ENCODE data around the gene QRICH1.

QRICH1 gene

GRCh38 chr3:49093853-49094767 lies at the start of gene QRICH1:
QRICH1 (minus strand) TSS chr3:49094071; CDS start chr3:49077017, 17,054 bp downstream.
- in situ Hi-C loops (cut with HindIII; ENCODE audit: low sequenced_read_pairs): loop anchor here (10.0 to 25.0 kb wide), 2 partner anchors 318 to 329 kb away; partner anchors contain the start of genes AMT, RHOA and TCTA

DNA sequence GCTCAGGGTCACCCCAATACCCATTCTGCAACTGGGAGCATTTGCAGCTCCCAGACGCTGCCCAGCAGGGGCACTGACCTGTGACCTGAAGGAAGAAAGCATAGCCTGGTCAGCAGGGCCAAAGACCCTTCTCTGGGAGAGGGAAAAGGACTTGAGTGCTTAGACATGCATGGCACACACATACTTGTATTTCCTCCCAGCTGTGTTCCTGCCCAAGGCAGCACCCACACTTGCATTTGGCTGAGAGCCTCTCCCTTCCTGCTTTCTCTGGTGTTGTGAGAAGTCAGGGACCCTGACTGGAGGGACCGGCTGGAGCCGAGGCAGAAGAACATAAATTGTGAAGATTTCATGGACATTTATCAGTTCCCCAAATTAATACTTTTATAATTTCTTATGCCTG lies 46.2 kb upstream of the QRICH1 start:
- in situ Hi-C loops (cut with HindIII; ENCODE audit: low sequenced_read_pairs): no loop called here

DNA sequence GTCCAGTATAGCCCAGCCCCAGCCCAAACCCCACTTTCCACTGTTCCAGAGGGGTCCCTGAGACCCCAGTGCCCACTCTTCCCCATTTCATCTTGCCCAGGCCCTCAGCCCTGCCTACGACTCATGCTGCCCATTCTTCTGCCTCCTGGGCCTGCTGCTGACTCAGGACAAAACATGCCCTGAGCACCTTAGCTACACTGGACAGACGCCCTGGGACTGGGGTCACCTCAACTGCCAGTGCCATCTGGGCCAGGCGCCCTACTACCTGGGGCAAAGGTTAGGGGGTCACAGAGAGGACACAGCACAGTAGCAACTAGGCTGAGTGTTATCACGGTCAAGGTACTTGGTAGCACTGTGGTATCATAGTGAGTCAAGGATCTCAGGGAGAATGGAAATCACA lies 41.6 kb upstream of the QRICH1 start:
- in situ Hi-C loops (cut with HindIII; ENCODE audit: low sequenced_read_pairs): no loop called here

DNA sequence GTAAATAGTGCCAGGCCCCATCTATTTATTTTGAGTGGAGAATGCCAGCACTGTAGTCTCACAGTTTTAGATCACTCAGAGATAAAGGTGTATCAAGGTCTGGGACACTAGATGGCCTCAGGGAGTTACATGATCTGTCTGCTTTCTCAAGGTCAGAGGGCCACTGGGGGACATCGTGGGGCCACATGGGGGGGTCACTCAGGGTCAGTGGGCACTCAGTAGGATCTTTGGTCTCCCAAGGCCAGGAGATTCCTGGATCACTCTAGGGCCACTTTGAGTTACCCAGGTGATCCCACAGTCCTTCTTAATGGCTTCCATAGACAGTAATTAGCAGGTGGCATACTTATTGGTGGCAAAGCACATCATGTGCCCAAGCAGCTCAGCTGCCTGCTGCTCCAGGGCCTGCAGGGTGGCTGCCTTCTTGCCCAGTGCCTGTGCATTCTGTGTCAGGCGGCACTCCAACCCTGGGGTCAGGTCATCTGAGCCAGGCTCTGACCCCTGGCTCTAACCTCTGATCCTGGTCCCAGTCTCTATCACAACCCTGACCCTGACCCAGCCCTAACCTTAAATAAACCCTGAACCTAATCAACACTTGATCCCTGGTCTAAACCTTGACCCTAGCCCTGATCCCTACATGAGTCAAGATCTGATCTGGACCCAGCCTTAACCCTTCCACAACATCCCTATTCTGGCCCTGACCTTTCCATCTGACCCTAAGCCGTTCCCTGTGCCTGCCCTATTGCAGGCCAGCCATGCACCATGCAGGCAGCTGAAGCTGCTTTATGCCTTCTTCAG lies 40.8 kb upstream of the QRICH1 start:
- in situ Hi-C loops (cut with HindIII; ENCODE audit: low sequenced_read_pairs): no loop called here

DNA sequence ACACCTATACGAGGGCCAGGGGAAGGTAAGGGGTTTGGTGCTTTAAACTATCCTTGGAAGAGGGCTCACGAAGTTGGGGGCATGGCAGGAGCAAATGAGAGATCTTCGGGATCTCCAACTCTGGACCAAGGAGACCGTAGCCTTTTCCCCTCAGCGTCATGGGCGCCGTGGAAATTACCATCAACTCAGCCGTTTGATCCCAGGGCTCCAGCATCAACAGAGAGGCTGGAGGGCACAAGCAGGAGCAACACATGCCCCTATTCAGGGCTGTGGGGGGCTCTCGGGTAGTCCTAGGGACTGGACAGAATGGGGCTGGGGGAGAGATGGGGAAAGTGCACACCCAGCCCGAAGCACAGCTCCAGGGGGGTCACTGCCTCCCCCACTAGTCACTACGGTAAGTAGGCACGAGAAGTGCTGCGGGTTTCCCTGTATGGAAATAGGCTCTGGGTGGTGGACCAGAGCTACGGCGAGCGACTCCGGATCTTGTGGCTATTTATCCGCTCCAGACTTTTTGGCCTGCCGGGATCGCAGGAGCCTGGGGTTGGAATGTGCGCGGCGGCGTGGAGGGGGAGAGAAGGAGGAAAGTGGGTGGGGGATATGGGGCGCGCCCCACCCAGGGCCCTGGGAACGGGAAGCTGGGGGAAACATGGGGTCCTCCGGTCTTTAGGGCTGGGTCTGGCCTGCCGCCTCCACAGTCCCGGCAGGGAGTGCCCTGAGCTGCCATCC lies 39.5 kb upstream of the QRICH1 start:
- in situ Hi-C loops (cut with HindIII; ENCODE audit: low sequenced_read_pairs): no loop called here

DNA sequence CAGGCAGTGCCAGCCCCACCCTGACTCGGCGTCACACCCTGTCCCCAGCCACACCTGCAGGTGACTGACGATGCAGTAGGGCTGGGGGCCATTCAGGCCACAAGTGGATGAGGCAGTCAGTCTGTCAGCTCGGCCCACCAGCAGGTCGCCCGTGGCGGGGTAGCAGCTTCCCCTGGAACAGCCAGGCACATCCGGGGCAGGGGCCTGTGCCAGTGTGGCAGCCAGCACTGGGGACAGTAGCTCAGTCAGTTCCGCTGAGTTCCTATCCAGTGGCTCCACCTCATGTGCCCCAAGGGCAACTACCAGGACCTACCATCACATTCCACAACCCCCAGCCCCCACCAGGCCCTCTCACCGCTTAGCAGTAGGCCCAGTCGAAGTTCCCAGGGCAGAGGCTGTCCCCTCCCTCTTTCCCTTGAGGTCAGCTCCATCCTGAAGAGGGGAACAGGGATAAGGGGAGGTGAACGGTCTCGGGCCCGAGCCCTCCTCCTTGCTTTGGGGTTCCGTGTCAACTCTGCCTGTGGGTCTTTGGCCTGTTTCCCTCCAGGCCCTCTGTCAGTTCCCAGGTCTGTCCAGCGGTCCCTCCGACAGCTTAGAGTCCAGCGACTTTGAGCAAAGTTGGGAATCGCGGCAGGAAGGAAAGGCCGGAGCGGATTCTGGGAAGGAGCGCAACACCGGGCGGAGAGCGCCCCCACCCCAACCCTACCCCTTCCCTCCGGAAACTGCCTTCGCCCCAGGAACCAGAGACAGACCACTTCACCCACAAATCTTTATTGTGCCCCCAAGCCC lies 38.8 kb upstream of the QRICH1 start, which contains the start of gene LAMB2:
LAMB2 (minus strand) TSS at position 614 of the 789 bp plus-strand sequence; CDS start at position 431, 183 bp downstream.
- in situ Hi-C loops (cut with HindIII; ENCODE audit: low sequenced_read_pairs): no loop called here

DNA sequence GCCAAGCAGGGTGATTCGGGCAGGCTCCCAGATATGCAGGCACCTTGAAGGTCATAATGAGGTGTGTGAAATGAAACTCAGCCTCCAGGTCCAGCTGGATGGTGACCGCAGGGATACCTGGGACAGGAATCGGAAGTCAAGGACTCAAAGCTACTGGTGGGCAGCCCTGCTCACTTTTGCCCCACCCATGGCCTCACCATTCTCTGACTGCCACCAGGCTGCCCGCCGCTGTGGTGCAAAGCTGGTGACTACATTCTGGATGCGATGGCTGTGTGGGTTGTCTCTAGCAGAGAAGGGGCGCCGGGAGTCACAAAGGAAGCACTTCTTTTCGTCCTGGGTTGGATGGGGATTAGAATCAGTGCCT lies 38.2 kb upstream of the QRICH1 start:
- in situ Hi-C loops (cut with HindIII; ENCODE audit: low sequenced_read_pairs): no loop called here

DNA sequence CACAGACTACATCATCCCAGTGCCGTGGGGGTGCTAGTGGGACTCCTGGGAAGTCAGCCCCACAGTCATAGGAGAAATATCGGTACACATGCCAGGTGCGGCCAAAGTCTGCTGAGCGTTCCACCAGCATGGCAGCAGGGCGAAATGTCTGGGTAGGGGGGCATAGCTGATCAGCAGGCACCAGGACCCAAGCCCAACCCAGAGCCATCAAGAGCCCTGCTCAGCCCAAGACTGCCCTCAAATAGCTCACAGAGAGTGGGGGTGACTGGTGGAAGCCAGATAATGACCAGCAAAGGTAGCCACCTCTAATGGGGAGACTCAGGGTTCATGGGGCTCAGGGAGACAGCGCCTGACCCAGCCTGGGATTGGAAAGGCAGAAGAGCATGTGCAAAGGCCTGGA lies 37.7 kb upstream of the QRICH1 start:
- in situ Hi-C loops (cut with HindIII; ENCODE audit: low sequenced_read_pairs): no loop called here

GRCh38 chr3:49131040-49131439 lies 37.2 kb upstream of the QRICH1 start:
- in situ Hi-C loops (cut with HindIII; ENCODE audit: low sequenced_read_pairs): no loop called here

GRCh38 chr3:49124991-49125670 lies 31.3 kb upstream of the QRICH1 start:
- in situ Hi-C loops (cut with HindIII; ENCODE audit: low sequenced_read_pairs): no loop called here

DNA sequence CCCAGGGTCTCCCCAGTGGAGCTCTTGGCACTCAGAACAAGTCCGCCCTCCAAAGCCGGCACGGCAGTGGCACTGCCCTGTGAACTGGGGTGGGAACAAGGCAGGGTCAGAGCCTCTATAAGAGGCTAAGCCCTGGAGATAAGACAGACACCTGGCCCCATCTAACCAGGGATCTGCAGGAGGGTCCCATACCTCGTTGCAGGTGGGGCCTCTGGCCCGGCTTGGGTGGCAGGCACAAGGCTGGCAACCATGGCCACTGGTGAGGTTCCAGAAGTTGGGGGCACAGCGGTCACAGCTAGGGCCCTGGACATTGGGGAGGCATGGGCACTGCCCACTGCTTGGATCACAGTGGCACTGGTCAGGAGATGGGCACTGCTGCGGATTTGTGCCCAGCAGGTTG lies 30.3 kb upstream of the QRICH1 start:
- in situ Hi-C loops (cut with HindIII; ENCODE audit: low sequenced_read_pairs): no loop called here

GRCh38 chr3:49123687-49124086 lies 29.8 kb upstream of the QRICH1 start:
- in situ Hi-C loops (cut with HindIII; ENCODE audit: low sequenced_read_pairs): no loop called here

- in situ Hi-C loops (cut with HindIII; ENCODE audit: low sequenced_read_pairs): no loop called here
Observed at GRCh38 chr3:49122886-49123545, 29.1 kb upstream of the QRICH1 start.

DNA sequence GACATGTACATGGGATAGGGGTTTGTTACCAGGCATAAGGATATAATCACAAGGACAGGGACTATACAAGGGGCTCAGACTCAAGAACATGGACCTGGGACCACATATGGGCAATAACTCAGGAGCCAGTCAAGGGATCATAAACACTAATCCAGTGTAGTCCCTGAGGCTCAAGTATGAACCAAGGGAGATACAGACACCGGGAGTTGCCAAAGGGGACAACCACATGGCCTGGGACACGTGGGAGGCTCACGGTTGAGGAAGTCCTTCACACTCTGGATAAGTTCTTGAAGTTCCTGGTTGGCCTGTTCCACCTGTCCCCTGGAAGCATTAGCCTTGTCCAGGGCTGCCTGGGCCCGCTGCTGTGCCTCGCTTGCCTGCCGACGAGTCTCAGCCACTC lies 28.6 kb upstream of the QRICH1 start:
- in situ Hi-C loops (cut with HindIII; ENCODE audit: low sequenced_read_pairs): no loop called here

DNA sequence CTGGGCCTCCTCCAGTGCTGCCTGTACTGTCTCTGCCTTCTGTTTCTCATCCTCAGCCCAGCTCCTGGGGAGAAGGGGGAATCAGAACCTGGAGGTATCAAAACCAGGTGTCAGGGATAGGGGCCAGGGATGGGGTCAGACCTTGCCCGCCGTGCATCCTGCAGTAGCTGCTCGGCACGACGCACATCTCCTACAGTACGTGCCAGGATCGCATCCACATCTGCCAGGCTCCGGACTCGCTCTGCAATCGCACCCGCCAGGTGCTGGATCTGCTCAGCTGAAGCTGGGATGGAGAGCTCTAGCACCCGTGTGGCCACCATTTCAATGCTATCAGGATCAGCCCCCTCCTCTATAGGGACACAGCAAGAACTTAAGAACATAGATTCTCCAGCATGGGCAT lies 28.2 kb upstream of the QRICH1 start:
- in situ Hi-C loops (cut with HindIII; ENCODE audit: low sequenced_read_pairs): no loop called here

GRCh38 chr3:49121132-49121736 lies 27.4 kb upstream of the QRICH1 start:
- in situ Hi-C loops (cut with HindIII; ENCODE audit: low sequenced_read_pairs): no loop called here

DNA sequence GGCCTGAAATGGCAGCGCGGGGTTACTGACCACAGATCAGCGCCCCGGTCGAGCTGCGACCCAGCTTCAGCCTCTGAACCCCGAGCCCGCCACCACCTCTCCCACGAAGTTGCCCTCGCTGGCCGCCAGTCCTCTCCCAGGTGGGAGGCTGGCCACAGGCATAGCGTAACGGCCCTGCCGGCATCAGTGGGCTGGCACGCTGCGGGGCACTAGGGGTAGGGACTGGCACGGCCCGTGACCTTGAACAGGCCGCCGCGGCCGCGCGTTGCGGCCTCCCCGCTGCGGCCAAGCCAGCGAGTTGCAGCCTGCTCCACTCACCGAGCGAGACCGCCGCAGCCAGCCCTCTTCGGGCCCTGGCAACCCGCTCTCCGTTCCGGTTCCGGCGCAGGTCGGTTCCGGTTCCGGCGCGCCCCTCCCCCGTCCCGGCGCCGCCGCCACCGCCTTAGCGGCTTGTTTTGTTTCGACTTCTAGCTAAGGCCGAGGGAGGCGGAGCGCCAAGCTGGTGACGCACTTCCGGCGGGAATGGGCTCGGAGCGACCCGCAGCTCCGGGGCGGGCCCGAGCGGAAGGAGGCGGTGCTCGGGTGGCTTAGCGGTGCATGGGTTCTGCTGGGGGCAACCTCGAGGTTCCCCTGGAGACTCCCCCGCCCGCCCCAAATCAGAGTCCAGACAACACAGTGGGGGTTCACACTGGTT lies 26.7 kb upstream of the QRICH1 start, which contains the start of gene USP19:
USP19 (minus strand) TSS at position 386 of the 694 bp plus-strand sequence. CDS start 1,678 bp downstream, outside the sequence.
- in situ Hi-C loops (cut with HindIII; ENCODE audit: low sequenced_read_pairs): no loop called here

- in situ Hi-C loops (cut with HindIII; ENCODE audit: low sequenced_read_pairs): no loop called here
Observed at GRCh38 chr3:49120096-49120437, 26.2 kb upstream of the QRICH1 start.

Data from endothelial cell of hepatic sinusoid (primary cell).